HS-27A (cell line): ENCODE data around the gene CCDC85C.
A peak's percentile ranks its signal among the peaks of the same experiment; 100 is the strongest.

Source experiments
- DNase-seq: peaks from one replicate; pipeline ENCODE4 v3.0.0-alpha.2; 2012; ENCODE audit warnings: low read depth, missing footprints

The CCDC85C gene

DNA sequence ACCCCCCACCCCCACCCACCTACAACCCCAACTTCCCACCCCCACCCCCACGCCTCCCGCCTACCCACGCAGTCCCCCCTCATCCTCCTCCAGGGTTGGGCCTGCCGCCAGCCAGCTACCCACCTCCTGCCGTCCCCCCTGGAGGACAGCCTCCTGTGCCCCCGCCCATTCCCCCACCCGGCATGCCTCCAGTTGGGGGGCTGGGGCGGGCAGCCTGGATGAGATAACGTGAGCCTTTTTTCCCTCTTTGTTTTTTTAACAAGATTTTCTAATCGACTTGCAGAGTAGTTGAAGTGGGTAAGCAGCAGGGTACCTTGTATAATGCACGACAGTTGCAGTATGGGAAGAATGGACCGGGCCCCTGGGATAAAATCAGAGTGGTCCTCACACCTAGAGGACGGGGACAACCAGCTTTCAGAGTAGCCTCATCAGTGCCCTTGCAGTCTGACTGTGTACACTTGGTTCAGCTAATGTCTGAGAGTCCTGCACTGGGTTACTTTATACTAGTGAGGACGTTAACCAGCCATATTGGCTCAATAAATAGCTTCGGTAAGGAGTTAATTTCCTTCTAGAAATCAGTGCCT is 93.4 kb downstream of the CCDC85C start:
- DNase-seq = no peak

DNA sequence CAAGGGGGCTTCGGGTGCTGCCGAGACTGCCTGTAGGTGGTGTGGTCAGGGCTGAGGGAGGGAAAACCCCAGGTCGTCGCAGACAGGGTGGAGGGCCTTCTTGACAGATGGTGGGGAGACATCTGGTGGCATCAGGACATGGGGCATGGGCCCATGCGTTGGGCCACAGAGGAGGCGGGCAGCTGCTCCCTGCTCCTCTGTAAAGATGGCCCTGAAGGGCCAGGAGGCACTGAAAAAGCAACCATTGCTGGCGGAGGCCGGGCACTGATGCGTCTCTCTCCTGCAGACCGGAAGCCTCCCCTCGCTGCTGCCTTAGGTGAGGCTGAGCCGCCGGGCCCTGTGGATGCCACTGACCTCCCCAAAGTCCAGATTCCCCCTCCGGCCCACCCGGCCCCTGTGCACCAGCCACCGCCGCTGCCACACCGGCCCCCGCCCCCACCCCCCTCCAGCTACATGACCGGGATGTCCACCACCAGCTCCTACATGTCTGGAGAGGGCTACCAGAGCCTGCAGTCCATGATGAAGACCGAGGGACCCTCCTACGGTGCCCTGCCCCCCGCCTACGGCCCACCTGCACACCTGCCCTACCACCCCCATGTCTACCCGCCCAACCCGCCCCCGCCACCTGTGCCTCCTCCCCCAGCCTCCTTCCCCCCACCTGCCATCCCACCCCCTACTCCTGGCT is 94.0 kb downstream of the CCDC85C start:
- DNase-seq = no peak

DNA sequence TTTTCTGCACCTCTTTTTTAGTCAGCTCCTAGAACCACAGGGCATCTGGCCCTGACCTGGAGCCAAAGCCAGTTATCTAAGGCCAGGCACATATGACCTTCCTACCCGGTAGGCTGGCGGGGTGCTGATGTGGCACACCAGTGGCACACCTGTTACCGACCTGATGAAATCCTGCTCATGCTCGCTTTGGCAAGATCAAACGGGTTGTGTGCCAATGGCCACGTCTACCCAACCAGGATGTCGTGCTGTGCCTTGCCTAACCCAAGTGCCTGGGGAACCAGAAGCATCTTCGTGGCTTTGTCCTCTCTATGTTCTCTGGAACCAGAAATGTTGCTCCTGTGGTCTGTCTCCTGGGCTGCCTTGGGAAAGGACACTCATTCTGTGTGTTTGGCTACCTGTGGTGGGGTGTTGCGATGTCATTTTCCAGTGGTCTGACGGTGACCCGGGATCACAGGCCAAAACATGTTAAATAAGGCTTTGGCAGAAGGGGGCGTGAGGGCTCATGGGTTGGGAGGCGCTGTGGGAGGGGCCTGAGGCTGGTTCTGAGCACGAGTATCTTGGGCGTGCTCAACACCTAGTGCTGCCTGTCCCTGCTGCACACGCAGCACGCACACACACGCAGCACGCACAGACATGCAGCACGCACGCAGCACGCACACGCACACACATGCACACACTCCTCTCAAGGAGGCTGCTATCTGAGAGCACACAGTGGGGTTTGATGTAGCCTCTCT is 94.9 kb downstream of the CCDC85C start:
- DNase-seq = no peak

DNA sequence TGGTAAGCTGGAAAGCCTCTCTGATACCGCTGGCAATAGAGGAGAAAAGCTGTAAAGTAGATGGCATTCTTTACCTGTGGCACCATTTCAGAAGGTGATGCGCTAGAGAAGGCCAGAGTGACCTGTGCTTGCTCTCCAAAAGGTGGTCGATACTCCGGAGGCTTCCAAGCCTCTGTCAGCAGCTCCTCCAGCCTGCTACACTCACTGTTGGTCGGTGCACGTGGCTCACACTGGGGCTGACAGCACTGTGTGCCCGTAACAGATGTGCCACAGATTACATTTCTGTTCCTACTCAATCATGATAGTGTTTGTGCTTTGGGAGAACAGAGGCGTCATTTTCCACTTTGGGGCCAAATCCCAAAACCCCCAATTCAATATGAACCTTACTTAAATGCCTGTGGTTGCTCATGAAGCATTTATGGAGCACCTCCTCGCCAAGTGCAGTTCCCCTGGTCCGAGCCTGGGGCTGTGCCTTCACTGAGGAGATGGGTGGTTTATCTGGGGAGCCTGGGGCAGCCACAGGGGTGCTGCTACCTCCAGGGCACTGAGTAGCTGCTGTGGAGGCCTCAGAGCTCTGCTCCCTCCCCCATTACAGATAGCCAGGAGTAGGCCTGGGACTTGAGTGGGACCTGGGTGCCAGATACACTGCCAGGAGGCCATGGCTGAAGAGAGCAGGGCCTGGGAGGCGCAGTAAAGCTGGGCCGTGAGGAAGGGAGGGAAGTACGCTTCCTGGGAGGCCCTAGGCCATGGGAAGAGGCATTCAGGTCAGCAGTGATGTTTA is 96.0 kb downstream of the CCDC85C start:
- DNase-seq = no peak

DNA sequence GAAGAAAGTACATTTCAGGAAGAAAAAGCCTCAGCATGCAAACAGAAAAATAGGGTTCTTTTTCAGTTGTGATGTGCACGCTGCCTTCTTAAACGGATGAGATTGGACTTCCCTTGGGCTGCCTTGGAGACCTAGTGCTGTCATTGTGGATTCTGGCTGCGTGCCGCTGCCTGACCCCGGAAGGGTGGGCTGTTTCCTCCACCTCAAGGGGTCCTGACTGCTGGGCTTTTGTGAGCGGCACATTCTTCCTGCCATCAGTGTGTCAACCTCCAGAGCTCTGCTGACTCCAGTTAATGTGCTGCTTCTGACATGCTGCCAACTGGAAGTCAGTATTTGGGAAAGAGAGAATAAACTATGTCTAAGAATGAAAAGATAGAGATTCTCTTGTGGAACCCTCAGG is 97.7 kb downstream of the CCDC85C start:
- DNase-seq = no peak

DNA sequence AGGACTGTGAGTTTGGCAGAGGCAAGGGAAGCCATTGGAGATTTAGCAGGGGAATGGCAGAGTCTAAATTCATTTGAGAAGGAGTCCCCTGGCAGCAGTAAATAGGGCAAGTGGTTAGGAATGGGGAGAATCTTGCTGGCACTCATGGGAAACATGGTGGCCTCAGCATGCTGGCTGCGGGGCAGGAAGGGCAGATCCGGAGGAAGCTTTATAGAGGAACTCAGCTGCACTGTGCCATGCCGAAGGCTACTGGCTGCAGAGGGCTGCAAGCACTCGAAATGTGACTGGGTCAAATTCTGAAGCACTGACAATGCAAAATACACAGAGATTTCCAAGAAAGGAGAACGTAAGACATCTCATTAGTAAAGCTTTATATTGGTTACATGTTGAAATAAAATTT is 98.9 kb downstream of the CCDC85C start:
- no peak for DNase-seq

DNA sequence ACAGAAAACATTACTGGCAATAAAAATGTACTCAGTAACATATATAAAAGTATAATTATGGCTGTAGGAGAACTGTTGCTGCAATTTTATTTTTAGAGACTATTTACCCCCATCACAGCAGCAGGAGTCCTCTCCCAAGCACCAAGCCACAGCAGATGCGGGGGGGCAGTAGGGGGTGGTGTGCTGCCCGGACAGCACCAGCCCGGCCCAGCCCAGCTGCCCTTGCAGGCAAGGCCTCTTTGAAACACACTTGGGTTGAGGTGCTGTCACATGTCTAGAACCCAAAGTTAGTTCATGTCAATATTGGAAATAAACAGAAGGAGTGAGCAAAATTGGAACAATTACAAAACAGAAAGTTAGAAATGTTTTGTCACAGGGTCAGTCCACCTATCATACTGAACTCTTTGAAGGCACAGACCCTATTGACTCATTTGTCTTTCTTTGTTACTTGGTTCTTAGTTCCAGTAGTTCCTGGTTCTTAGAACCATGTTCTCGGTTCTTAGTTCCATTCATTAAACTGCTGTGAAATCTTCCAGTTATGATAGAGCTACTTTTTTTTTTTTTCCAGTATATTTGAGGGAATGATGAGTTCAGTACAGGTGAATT is 100.1 kb downstream of the CCDC85C start:
- DNase-seq = no peak

DNA sequence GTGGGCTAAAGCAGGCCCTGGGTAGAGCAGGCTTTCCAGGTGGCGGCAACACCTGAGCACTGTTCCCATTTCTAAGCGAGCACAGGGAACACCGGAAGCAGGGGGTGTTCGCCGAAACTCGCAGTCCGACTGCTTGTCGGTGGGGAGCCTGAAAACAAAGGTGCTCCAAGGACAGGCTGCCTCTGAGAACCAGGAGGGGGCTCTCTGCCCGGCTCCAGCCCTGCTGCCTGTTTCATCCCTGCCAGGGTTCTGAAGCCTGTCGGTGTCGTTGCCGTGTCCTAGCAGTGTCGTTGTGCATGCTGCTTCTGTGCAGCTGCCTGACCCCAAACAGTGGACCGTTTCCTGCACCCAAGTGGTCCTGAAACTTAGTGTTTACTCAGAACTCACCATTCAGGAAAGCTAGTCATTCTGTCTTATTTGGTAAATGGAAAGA is 101.0 kb downstream of the CCDC85C start:
- DNase-seq = no peak

DNA sequence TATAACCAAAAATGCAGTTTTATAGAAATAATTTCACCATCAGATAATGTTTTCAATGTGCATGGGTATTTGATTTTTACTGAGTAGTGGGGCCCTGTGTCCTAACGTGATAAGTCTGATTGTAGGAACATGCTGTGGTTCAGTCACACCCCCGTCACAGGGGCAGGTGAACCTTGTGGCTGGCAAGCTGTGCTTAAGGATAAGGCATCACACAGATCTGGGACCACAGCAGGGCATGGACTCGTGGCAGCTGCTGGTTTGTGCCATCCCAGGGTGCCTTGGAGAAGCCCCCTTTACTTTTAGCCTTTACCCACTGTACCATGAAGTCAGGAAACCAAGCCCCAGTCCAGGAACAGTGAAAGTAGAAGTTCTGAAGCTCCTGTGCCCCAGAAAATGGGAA is 106.1 kb downstream of the CCDC85C start:
- DNase-seq = no peak

DNA sequence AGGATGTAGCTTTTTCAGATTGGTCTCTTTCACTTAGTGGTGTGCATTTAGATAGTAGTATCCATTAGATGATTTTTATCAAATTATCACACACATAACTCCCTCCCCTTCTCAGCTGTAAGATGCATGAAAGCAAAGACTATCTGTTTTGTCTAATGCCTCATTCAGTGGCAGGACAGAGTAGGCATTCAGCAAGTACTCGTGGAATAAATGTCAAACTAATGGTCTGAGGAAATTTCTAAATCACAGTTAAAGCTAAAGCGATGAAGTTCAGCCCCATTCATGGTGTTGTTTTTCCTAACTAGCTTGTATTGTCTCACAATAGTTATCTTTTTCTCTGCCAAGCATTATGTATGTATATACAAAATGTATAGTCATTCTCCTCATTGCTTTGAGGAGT is 106.7 kb downstream of the CCDC85C start:
- no peak for DNase-seq

DNA sequence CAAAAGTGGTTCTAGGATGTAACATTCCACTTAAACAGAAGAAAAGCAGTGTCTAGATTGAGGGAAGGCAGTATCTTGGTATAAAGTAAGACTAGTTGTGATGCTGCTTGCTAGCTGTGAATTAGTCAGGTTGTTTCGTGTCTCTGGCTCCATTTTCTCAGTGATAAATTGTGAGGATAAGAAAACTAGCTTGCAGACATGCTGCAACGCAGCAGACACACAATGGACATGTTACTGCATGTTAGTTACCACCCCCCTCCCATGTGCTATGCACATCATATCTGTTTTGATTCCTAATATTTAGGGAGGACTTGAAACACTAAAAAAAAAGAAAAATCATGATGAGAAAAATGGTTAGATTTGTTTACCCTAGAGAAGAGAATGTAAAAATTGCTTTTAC is 119.9 kb downstream of the CCDC85C start:
- DNase-seq = no peak

DNA sequence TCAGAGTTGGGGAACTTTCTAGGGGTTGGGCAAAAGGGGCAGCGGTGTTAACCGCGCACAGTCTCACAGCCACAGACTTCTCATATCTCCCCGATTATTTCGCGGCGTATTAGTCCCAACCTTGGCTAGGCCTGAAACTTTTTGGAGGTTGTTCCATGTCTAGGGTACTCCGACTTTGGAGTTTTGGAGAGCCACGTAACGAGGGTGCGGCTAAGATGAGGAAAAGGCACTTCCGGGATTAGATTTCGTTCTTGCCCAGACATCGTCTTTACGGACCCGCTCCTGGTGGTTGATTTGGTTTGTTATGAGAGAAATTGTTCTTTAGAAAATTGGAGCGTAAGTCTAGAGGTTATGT is 122.3 kb downstream of the CCDC85C start:
- no peak for DNase-seq

DNA sequence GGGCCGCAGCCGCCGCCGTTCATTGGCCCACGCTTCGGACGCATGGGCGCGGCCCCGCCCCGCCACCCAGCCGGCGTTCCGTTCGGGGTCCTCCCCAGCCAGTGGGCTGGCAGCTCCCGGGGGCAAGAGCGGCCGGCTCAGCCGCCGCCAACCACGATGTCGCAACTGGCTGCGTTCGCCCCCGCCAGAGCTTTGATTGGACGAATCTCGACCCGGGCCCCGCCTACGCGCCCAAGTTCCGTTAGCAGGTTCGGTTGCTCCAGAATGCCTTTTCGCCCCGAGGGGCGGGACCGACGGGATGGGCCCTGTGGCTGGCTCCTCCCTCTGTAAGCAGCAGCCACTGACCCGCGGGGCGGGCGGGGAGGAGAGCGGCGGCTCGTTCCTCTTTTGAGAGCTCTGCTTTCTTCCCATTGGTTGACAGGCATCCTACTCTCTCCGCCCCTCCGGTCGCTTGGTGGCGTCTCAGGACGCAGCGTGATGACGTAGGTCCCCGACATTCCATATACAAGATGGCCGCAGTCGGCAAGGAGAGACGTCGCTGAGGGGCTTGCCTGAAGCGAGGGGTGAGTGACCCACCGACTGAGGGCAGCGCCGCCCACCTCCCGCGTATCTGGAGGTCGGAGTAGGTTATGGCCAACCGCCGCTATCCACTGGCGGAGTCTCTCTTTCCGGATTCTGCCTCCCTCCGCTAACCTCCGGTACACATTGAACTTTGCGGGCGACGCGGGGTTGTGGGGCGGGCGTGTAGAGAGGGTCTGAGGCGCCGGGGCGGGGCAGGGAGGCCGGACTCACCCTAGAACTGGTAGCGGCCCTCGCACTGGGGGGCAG is 122.9 kb downstream of the CCDC85C start, which contains the start of gene CCNK:
TSS of gene CCNK (plus strand) at position 493 of the 828 bp plus-strand sequence. CDS start 11,269 bp downstream, outside the sequence.
- DNase-seq = peak; percentile 96

DNA sequence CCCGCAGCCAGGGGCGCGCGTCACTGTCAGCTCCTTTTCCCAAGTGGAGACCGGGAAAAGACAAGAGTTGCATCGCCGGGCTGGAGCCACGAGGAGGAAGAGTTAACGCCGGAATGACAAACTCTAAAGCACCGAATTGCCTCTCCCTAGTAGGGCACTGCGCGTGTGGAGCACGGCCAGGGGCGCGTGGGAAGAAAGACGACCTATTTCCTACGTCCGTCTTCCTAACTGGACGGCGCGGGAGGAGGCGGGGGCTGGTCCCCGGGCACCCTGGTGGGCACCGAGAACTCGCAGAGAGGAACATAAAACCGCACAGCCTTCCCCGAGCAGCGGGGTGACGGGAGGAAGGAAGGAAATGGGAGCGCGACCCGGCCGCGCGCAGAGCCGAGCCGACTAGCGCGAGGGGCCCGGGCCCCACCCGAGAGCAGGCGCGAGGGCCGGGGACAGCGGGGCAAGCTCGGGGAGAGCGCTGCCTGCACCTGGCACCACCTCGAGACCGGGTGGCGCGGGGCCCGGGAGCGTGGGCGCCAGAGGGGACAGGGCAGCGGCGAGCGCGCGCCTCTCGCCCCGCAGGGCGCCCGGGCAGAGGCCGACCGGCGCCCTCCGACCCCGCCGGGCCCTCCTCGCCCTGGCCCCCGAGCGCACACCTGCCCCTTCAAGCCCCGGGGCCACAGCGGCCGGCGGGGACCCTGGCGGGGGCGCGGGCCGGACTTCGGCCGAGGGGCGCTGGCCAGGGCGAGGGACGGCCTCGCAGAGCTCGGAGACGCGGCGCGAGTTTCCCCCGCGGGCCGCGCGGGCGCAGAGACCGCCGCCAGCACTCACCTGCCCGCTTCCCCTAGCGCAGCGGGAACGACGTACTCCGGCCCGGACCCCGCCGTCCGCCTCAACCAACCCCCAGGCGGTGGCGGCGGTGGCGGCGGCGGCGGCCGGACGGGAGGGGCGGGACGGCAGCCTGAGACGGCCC is 123.8 kb downstream of the CCDC85C start, which contains the start of gene SETD3:
TSS of gene SETD3 (minus strand) at position 954 of the 964 bp plus-strand sequence. CDS start 15,054 bp downstream, outside the sequence.
- peak; percentile 31 for DNase-seq

DNA sequence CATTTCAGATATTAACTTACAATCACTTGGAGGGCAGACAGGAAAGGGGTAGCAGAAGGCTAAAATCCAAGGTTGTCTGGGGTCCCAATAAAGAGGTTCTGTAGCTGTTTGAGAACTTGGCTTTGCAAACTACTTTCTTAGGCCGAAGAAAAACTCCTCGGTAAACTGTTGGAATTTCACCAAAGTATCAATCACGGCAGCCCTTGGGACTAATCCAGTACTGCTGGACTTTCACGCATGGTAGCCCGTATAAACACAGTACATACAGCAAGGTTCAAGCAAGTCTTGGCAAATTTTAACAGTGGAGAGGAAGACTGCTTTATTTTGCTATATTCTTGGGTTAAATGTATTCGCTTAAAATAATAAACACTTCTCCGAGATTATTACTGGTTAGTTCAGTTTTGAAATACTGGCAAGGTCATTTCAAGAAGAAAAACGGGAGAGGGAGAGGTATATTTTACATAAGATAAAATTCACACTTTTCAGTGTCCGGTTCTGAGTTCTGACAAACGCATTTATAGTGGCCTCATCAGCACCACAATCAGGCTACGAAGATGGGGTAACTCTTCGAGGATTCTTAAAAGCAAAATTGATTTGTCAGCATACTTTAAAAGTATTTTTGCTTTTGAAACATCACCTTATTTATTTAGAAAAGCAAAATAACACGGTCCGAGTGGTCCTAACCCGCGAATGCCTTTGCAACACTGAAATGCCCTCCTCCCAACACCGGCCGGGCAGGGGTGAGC is 124.7 kb downstream of the CCDC85C start:
- DNase-seq = no peak

DNA sequence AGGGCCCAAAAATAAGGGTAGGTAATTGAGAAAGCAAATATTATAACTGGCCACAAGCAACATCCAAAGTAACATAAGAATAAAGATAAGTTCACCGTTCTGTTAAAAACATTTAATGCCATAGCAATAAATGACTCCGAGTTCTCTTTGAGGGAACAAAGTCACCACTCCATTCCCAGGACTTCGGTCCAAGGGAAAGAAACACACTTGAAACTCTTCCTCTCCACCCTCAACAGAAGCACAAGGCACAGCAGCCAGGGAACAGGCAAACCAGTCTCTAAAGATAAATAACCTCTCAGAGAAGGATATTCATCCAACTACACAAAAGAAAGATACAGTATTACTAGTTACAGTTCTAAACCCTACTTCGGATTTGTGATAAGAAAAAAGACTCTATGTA is 125.9 kb downstream of the CCDC85C start:
- no peak for DNase-seq

DNA sequence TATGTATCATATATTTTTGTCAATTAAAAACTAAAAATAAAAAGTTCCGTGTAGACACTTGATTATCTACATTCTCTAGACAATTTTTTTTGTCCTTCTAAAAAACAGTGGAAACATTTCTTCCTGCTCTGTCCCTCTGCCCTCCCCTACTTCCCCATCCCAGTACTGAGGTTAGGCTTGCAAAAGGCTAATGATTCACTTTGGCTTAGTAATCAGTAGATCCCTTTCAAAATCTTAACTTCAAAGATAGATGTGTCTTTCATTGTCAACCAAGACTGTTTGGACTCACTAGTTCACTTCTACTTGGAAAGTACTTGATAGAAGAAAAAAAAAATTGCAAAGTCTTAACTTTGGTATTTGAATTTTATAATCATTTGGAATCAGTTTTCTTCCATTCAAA is 127.1 kb downstream of the CCDC85C start:
- no peak for DNase-seq

DNA sequence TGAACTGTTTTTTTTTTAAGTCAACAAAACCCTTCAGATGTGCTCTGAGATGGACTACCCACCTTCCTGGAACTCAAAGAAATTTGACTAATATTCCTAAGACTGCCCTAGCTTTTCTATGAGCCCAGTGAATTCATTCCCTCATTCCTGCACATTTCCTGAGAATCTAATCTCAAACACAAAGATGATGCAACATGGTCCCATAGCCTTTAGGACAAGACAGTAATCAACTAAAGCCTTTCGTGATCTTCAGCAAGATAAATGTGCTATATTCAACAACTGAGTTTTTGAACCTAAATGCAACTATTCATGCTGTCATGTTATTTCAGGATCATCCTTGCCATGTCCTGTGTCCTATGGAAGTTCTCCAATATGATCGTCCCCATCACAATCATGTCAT is 128.3 kb downstream of the CCDC85C start:
- no peak for DNase-seq

DNA sequence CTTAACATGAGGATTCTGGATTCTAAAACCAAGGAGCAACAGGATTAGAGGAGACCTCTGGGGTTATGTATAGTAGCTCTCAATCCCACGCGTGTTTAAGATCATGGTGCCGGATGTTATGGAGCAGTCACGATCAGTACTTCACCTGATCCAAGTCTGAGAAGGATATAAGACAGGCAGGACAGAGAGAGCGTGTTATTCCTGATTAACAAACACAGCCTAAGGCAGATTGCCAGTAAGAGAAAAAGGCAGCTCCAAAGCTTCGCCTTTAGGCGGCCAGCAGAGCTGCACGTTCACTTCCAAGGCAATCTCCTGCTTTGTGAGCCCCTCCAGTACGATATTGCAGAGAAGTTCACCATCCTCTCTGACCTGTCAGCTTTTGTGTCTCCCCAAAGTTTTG is 128.8 kb downstream of the CCDC85C start:
- no peak for DNase-seq
